HG03439 (cell line): ENCODE measurements around the gene TENT5C.
"Not testable (repeated sequence)": the region's sequence is repeated elsewhere in the genome, so short reads cannot be mapped to it uniquely, and the experiment has no call there.

Experiments used
- ATAC-seq: cut with Tn5 transposase; IDR thresholded peaks from one replicate; pipeline ENCODE4 v1.9.1; 2021; ENCODE audit warnings: mild to moderate bottlenecking, moderate library complexity; ENCODE audit not compliant: unreplicated experiment

The TENT5C gene

GRCh38 chr1:117605774-117606648 lies at the start of gene TENT5C:
Gene TENT5C, plus strand, starts transcription at chr1:117606048. Its CDS starts 16,821 bp downstream, at chr1:117622869.
- peak; percentile 91 for ATAC-seq

- ATAC-seq: no peak
These were observed 49.5 kb upstream of the TENT5C start for GRCh38 chr1:117556341-117556740.

GRCh38 chr1:117556976-117557375 lies 48.9 kb upstream of the TENT5C start:
- ATAC-seq: no peak

GRCh38 chr1:117558451-117558850 lies 47.4 kb upstream of the TENT5C start:
- ATAC-seq: not testable (repeated sequence)

GRCh38 chr1:117559139-117559538 lies 46.7 kb upstream of the TENT5C start:
- no peak for ATAC-seq

GRCh38 chr1:117559985-117560384 lies 45.9 kb upstream of the TENT5C start:
- no peak for ATAC-seq

- no peak for ATAC-seq
These were observed 44.8 kb upstream of the TENT5C start for GRCh38 chr1:117561071-117561470.

- ATAC-seq: no peak
These were observed 44.3 kb upstream of the TENT5C start for GRCh38 chr1:117561551-117561950.

- no peak for ATAC-seq
These were observed 43.0 kb upstream of the TENT5C start for GRCh38 chr1:117562581-117563491.

GRCh38 chr1:117563492-117563875 lies 42.4 kb upstream of the TENT5C start:
- ATAC-seq: no peak

- ATAC-seq: no peak
These were observed 41.4 kb upstream of the TENT5C start for GRCh38 chr1:117564227-117565075.

GRCh38 chr1:117565076-117565556 lies 40.7 kb upstream of the TENT5C start:
- ATAC-seq: no peak

GRCh38 chr1:117565745-117566455 lies 39.9 kb upstream of the TENT5C start:
- ATAC-seq: no peak

- no peak for ATAC-seq
These were observed 39.3 kb upstream of the TENT5C start for GRCh38 chr1:117566556-117566955.

GRCh38 chr1:117567435-117567834 lies 38.4 kb upstream of the TENT5C start:
- no peak for ATAC-seq

- no peak for ATAC-seq
These were observed 37.9 kb upstream of the TENT5C start for GRCh38 chr1:117567976-117568375.

GRCh38 chr1:117568999-117569398 lies 36.8 kb upstream of the TENT5C start:
- ATAC-seq: no peak

- no peak for ATAC-seq
These were observed 36.0 kb upstream of the TENT5C start for GRCh38 chr1:117569856-117570255.

- ATAC-seq: no peak
These were observed 34.8 kb upstream of the TENT5C start for GRCh38 chr1:117570988-117571409.

- ATAC-seq: no peak
These were observed 34.4 kb upstream of the TENT5C start for GRCh38 chr1:117571496-117571895.
